AG04449 (cell line): ENCODE measurements around the gene SCARB1.

Experiments
- CTCF ChIA-PET: fragments of 350-600 bp; formaldehyde crosslinking; extraction: SDS; loops from one replicate; lab custom pipeline; 2021; ENCODE audit warnings: antibody characterized with exemption; lab: Yijun Ruan, JAX
- POLR2A ChIA-PET: fragments of 400-600, 350-600 bp; formaldehyde crosslinking; extraction: SDS; loops from one replicate; lab custom pipeline; 2020; ENCODE audit warnings: antibody characterized with exemption, inconsistent platforms; lab: Yijun Ruan, JAX
- DNase-seq: peaks from one replicate; pipeline ENCODE4 v3.0.0-alpha.2; 2010; ENCODE audit warnings: low read depth, low spot score
- H3K4me3 ChIP-seq: 2 replicates; pipeline ENCODE4 v1.5.1; 2011; ENCODE audit warnings: low read depth, mild to moderate bottlenecking, control low read depth, low read length
- TF ChIP-seq, protein P1 (sequence below): IDR thresholded peaks from one replicate; pipeline ENCODE4 v1.5.1; 2011; ENCODE audit warnings: mild to moderate bottlenecking, moderate library complexity, low read length, control low read depth, inconsistent platforms; ENCODE audit not compliant: insufficient read depth; ENCODE audit errors: missing control alignments

The SCARB1 gene

DNA sequence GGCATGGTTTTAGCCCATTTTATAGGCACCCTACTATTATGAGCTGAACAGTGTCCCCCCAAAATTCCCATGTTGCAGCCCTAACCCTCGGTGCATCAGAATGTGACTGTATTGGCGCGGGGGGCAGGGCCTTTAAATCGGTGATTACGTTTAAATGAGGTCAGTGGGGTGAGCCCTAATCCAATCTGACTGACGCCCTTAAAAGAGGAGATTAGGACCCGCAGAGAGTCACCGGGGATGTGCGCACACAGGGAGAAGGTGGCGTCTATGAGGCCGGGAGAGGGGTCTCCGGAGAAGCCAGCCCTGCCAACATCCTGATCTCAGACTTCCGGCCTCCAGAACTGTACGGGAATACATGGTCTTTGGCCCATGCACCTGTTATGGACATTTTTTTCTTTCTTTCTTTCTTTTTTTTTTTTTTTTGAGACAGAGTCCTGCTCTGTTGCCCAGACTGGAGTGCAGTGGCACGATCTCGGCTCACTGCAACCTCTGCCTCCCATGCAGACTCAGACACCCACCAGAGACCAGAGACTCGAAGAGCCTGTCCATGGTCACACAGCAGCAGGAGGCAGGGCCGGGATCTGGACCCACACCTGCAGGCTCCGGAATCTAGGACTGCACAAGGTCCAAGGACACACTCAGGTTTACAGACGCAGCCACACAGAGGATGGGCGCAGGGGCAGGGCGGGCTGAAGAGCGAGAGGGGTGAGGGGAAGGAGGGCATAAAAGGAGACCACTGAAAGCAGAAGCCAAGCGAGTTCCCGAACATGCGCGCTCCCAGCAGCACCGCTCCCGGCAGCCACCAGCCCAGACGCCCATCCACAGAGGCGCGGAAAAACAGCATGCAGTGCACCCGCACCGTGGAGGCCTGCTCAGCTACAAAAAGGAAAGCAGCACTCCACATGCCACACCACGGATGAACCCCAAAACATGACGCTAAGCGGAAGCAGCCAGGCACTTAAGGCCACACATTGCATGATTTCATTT lies 19.0 kb downstream of the SCARB1 start:
- TF ChIP-seq, protein P1, sequence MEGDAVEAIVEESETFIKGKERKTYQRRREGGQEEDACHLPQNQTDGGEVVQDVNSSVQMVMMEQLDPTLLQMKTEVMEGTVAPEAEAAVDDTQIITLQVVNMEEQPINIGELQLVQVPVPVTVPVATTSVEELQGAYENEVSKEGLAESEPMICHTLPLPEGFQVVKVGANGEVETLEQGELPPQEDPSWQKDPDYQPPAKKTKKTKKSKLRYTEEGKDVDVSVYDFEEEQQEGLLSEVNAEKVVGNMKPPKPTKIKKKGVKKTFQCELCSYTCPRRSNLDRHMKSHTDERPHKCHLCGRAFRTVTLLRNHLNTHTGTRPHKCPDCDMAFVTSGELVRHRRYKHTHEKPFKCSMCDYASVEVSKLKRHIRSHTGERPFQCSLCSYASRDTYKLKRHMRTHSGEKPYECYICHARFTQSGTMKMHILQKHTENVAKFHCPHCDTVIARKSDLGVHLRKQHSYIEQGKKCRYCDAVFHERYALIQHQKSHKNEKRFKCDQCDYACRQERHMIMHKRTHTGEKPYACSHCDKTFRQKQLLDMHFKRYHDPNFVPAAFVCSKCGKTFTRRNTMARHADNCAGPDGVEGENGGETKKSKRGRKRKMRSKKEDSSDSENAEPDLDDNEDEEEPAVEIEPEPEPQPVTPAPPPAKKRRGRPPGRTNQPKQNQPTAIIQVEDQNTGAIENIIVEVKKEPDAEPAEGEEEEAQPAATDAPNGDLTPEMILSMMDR, result no peak
- no peak for DNase-seq
- ChIA-PET CTCF (no interaction called here), POLR2A (no interaction called here)
- no peak overlapping the region for H3K4me3 ChIP-seq

- ChIA-PET CTCF (interaction anchor here (1.2 to 2.2 kb wide), 2 partner anchors 13 to 64 kb away, joined by 4 to 6 read pairs; no protein-coding TSS in a partner anchor), POLR2A (no interaction called here)
- no peak overlapping the region for H3K4me3 ChIP-seq
- DNase-seq, result no peak
- TF ChIP-seq, protein P1, result no peak
Measured at GRCh38 chr12:124842800-124843510, 20.7 kb downstream of the SCARB1 start.

DNA sequence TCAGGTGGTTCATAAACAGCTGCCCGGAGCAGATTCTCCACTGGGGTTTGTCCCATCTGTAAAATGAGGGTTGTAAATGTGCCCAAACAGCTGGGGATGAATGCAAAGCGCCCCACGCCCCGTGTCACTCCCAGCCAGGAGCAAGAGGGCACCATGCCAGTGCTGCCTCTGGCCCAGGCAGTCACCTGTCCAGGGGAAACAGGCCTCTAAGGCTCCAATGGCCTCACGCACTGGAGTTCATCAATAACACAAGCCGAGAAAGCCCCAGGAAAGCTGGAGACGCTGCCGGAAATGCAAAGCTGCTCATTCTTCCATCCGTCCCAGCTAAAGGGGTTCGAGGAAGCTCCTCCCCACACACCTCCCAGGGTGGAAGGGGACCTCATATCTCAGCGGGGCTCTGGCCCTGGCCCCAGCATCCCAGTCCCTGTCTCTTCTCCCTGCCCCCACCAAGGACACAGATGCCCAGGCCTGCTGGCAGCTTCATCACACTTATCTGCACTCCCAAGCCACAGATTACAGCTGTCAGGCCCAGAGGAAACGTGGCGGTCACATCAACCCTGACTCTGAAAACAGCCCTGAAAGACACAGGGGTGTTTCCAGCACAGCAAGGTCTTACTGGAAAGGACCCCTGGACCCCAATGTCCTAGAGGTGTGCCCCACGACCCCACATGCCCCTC lies 21.5 kb downstream of the SCARB1 start:
- ChIA-PET CTCF (interaction anchor here (1.0 to 2.2 kb wide), 4 partner anchors 10 to 98 kb away, joined by 3 to 6 read pairs (median 4); no protein-coding TSS in a partner anchor), POLR2A (no interaction called here)
- TF ChIP-seq, protein P1, result no peak

DNA sequence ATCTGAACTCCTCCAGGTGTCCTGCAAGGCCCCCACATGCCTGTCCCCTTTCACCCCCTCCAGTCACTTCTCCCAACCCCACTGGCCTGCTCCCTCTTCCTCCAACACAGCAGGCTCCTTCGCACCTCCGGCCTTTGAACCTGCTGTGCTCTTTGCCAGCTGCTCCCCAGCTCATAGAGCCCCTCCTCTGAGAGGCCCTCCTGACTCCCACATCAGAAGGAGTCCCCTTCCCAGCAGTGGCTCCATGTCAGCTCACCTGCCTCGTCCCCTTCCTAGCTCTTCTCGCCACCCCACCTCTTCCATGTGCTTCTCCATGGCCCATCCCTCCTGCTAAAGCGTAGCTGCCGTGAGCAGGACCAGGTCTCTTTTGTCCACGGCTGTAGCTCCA lies 22.1 kb downstream of the SCARB1 start:
- no peak overlapping the region for H3K4me3 ChIP-seq
- TF ChIP-seq, protein P1, result no peak
- POLR2A ChIA-PET, result no interaction called here
- CTCF ChIA-PET, result interaction anchor here (1.0 to 2.2 kb wide), 3 partner anchors 9 to 98 kb away, joined by 3 to 6 read pairs (median 3); no protein-coding TSS in a partner anchor
- DNase-seq, result no peak

More for the DNA sequence above, 21.5 kb downstream of the SCARB1 start:
- no peak for DNase-seq
- no peak overlapping the region for H3K4me3 ChIP-seq

DNA sequence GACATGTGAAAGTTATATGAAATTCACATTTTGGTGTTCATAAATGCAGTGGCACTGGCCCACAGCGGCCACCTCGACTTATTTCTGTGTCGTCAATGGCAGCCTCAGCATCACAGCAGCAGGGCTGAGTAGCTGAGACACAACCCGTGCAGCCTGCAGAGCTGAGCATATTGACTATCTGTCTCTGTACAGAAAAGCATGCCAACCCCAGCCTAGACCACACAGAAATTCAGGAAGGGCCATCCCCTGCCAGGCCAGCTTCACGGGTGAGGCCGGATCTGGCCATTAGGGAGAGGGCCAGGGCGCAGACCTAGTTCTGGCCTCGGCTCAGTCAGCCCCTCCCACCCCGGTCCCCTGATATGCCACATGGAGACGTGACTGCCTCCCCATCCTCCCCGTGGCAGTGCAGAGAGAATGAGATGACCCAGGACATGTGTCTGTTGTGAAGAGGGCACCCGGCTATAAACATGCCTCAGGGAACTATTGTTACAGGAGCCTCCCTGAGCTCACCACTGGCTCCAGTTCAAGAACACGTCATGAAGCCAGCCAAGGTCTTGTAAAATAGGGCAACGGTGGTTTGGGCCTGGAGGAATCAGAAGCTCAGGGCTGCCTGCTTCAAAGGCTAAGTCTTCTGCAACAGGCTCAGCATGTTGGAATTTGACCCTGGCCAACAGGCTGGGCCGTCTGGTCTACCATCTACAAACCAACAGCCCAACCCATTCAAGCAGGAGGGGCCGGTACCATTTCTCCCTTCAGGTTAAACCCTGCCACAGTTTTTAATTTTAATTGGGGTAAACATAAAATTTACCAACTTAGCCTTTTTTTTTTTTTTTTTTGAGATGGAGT lies 25.5 kb downstream of the SCARB1 start:
- no peak overlapping the region for H3K4me3 ChIP-seq
- ChIA-PET POLR2A (interaction anchor here (0.6 kb wide), 1 partner anchor 61 kb away, joined by 3 read pairs; no protein-coding TSS in a partner anchor), CTCF (interaction anchor here (0.8 to 1.6 kb wide), 3 partner anchors 10 to 67 kb away, joined by 3 read pairs; no protein-coding TSS in a partner anchor)
- DNase-seq, result peak; percentile 70
- TF ChIP-seq, protein P1, result no peak
